ENCODE measurements around the gene SUGCT.

Gene SUGCT

GRCh38 chr7:40482845-40483244, 348.0 kb downstream of the SUGCT start:
- DNase-seq = no peak

GRCh38 chr7:40483630-40484029, 348.8 kb downstream of the SUGCT start:
- no peak for DNase-seq

GRCh38 chr7:40489844-40490602, 355.2 kb downstream of the SUGCT start:
- no peak for DNase-seq

- DNase-seq = no peak
These were observed 355.8 kb downstream of the SUGCT start for GRCh38 chr7:40490603-40490924.

- DNase-seq = no peak
These were observed 358.1 kb downstream of the SUGCT start for GRCh38 chr7:40492946-40493345.

GRCh38 chr7:40493609-40494051, 358.8 kb downstream of the SUGCT start:
- no peak for DNase-seq

- no peak for DNase-seq
These were observed 364.2 kb downstream of the SUGCT start for GRCh38 chr7:40498924-40499510.

- no peak for DNase-seq
These were observed 364.9 kb downstream of the SUGCT start for GRCh38 chr7:40499718-40500117.

- DNase-seq = no peak
These were observed 365.4 kb downstream of the SUGCT start for GRCh38 chr7:40500219-40500618.

- no peak for DNase-seq
These were observed 367.6 kb downstream of the SUGCT start for GRCh38 chr7:40502359-40502758.

GRCh38 chr7:40506158-40506557, 371.4 kb downstream of the SUGCT start:
- DNase-seq = no peak

GRCh38 chr7:40507166-40507565, 372.4 kb downstream of the SUGCT start:
- no peak for DNase-seq

GRCh38 chr7:40509287-40509996, 374.6 kb downstream of the SUGCT start:
- no peak for DNase-seq

GRCh38 chr7:40516376-40516775, 381.6 kb downstream of the SUGCT start:
- no peak for DNase-seq

- no peak for DNase-seq
These were observed 384.2 kb downstream of the SUGCT start for GRCh38 chr7:40519009-40519408.

GRCh38 chr7:40520986-40521738, 386.4 kb downstream of the SUGCT start:
- no peak for DNase-seq

GRCh38 chr7:40525764-40526163, 391.0 kb downstream of the SUGCT start:
- no peak for DNase-seq

GRCh38 chr7:40526951-40527715, 392.3 kb downstream of the SUGCT start:
- no peak for DNase-seq

- no peak for DNase-seq
These were observed 392.9 kb downstream of the SUGCT start for GRCh38 chr7:40527723-40528122.

GRCh38 chr7:40530292-40530691, 395.5 kb downstream of the SUGCT start:
- no peak for DNase-seq

- no peak for DNase-seq
These were observed 397.2 kb downstream of the SUGCT start for GRCh38 chr7:40531956-40532355.

GRCh38 chr7:40535678-40536077, 400.9 kb downstream of the SUGCT start:
- DNase-seq = no peak

GRCh38 chr7:40536421-40536820, 401.6 kb downstream of the SUGCT start:
- DNase-seq = no peak
